ENCODE results near the gene ERCC2. TPM values are rescaled to one million over a fixed set of nuclear protein-coding genes. Genes with fewer than 3 reads are reported as not detected.

ERCC2 gene
- polyA plus RNA-seq, 1 donor (not counting 4 experiments of a cell fraction or from before 2014, with no cell fraction given) = 27.6 TPM

DNA sequence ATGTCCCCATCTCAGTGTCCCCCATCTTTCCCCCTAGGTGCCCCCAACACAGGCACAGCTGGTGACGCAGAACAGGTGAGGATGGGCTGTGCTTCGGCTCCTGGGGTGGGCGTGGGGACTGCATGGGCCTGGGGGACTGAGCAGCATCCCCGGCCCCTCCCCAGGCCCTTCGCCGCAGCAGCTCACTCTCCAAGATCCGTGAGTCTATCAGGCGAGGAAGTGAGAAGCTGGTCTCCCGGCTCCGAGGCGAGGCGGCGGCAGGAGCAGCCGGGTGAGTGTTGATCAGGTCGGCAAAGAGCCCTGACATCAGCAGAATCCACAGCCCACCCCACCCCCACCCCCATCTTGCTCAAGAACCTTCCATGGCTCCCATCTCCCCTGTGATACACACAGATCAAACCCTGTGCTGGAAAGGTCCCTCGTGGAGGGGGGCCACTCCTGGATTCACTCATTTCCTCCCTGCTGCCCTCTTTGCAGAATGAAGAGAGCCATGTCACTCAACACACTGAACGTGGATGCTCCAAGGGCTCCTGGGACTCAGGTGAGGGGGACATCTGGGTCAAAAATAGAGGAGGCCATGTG, 19.8 kb downstream of the ERCC2 start:
- Histone ChIP-seq H4K20me1 (ENCODE audit: control insufficient read depth, extremely low read depth, insufficient read depth, low read length) (peaks cover 3% of the 10 kb centered on the region), H3K9ac (ENCODE audit: control insufficient read depth, extremely low read depth, insufficient read depth, low read length) (no peak overlapping the region), H3K4me2 (ENCODE audit: control insufficient read depth, extremely low read depth, insufficient read depth, low read depth, low read length) (no peak overlapping the region), H3K36me3 (ENCODE audit: control insufficient read depth in 2 of 2, extremely low read depth in 1 of 2, insufficient read depth in 2 of 2, low read length in 2 of 2) (peaks cover 32 to 42% of the 10 kb centered on the region in 2 experiments), H3K79me2 (ENCODE audit: control insufficient read depth, insufficient read depth, low read length) (no peaks in the 10 kb centered on the region), H2AFZ (ENCODE audit: control insufficient read depth, low read length) (no peak overlapping the region), H3K27me3 (ENCODE audit: control insufficient read depth, extremely low read depth, insufficient read depth, low read length) (no peaks in the 10 kb centered on the region), H3K27ac (ENCODE audit: control insufficient read depth, insufficient read depth, low read length) (no peak overlapping the region), H3K9me1 (ENCODE audit: control insufficient read depth, extremely low read depth, insufficient read depth, low read length) (no peaks in the 10 kb centered on the region), H3K4me3 (ENCODE audit: control insufficient read depth in 2 of 3, extremely low read depth in 1 of 3, insufficient read depth in 2 of 3, low read depth in 1 of 3, low read length in 3 of 3) (no peak overlapping the region), H3K9me3 (ENCODE audit: control insufficient read depth, low read depth, low read length) (no peaks in the 10 kb centered on the region), H3K4me1 (ENCODE audit: control insufficient read depth, extremely low read depth, insufficient read depth, low read length) (no peaks in the 10 kb centered on the region)
- FAIRE-seq (no peak), DNase-seq (ENCODE audit: low read depth, low spot score) (no peak)
- dilution Hi-C loops (cut with MboI; ENCODE audit: extremely low pct_ligation_motif_present, low sequenced_read_pairs) = no loop called here
- no peak for TF ChIP-seq EZH2 (IDR thresholded peaks at IDR 0.05; ENCODE audit: low read length)
- TF ChIP-seq, protein P1, sequence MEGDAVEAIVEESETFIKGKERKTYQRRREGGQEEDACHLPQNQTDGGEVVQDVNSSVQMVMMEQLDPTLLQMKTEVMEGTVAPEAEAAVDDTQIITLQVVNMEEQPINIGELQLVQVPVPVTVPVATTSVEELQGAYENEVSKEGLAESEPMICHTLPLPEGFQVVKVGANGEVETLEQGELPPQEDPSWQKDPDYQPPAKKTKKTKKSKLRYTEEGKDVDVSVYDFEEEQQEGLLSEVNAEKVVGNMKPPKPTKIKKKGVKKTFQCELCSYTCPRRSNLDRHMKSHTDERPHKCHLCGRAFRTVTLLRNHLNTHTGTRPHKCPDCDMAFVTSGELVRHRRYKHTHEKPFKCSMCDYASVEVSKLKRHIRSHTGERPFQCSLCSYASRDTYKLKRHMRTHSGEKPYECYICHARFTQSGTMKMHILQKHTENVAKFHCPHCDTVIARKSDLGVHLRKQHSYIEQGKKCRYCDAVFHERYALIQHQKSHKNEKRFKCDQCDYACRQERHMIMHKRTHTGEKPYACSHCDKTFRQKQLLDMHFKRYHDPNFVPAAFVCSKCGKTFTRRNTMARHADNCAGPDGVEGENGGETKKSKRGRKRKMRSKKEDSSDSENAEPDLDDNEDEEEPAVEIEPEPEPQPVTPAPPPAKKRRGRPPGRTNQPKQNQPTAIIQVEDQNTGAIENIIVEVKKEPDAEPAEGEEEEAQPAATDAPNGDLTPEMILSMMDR (optimal IDR thresholded peaks at IDR 0.05 in 1 of 3, IDR thresholded peaks at IDR 0.05 in 1 of 3, conservative IDR thresholded peaks at IDR 0.05 in 1 of 3; ENCODE audit: extremely low read depth in 1 of 3, insufficient read depth in 2 of 3, low read length in 3 of 3) = no peak

DNA sequence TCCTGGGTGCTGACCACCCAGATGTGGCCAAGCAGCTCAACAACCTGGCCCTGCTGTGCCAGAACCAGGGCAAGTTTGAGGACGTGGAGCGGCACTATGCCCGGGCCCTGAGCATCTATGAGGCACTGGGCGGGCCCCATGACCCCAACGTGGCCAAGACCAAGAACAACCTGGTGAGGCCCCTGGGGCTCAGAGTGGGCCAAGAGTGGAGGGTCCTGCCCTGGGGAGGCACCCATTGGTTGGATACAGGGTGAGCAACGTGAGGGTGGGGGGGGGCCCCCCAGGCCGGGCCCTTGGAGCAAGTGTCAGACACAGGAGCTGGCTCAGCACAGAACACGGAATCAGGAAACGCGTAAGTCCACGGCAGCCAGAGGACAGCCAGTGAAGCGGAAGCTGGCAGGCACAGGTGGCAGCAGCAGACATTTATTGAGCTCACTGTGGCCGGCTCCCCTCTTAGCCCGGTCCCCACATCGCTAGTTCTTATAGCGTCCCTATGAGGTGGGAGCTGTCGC, 20.9 kb downstream of the ERCC2 start:
- Histone ChIP-seq H3K79me2 (ENCODE audit: control insufficient read depth, insufficient read depth, low read length) (no peaks in the 10 kb centered on the region), H3K4me3 (ENCODE audit: control insufficient read depth in 2 of 3, extremely low read depth in 1 of 3, insufficient read depth in 2 of 3, low read depth in 1 of 3, low read length in 3 of 3) (no peak overlapping the region), H3K9me3 (ENCODE audit: control insufficient read depth, low read depth, low read length) (no peaks in the 10 kb centered on the region), H3K4me2 (ENCODE audit: control insufficient read depth, extremely low read depth, insufficient read depth, low read depth, low read length) (no peak overlapping the region), H3K9me1 (ENCODE audit: control insufficient read depth, extremely low read depth, insufficient read depth, low read length) (no peaks in the 10 kb centered on the region), H4K20me1 (ENCODE audit: control insufficient read depth, extremely low read depth, insufficient read depth, low read length) (peaks cover 3% of the 10 kb centered on the region), H3K4me1 (ENCODE audit: control insufficient read depth, extremely low read depth, insufficient read depth, low read length) (peaks cover 9% of the 10 kb centered on the region), H3K27me3 (ENCODE audit: control insufficient read depth, extremely low read depth, insufficient read depth, low read length) (no peaks in the 10 kb centered on the region), H2AFZ (ENCODE audit: control insufficient read depth, low read length) (no peak overlapping the region), H3K9ac (ENCODE audit: control insufficient read depth, extremely low read depth, insufficient read depth, low read length) (no peak overlapping the region), H3K36me3 (ENCODE audit: control insufficient read depth in 2 of 2, extremely low read depth in 1 of 2, insufficient read depth in 2 of 2, low read length in 2 of 2) (peaks cover 28 to 35% of the 10 kb centered on the region in 2 experiments), H3K27ac (ENCODE audit: control insufficient read depth, insufficient read depth, low read length) (no peak overlapping the region)
- no peak for TF ChIP-seq EZH2 (IDR thresholded peaks at IDR 0.05; ENCODE audit: low read length)
- TF ChIP-seq, protein P1 (optimal IDR thresholded peaks at IDR 0.05 in 1 of 3, IDR thresholded peaks at IDR 0.05 in 1 of 3, conservative IDR thresholded peaks at IDR 0.05 in 1 of 3; ENCODE audit: extremely low read depth in 1 of 3, insufficient read depth in 2 of 3, low read length in 3 of 3) = no peak
- no peak for DNase-seq (ENCODE audit: low read depth, low spot score)
- dilution Hi-C loops (cut with MboI; ENCODE audit: extremely low pct_ligation_motif_present, low sequenced_read_pairs) = no loop called here
- FAIRE-seq = no peak

All from keratinocyte (primary cell).